Kidney (tissue), 14 donors: ENCODE data around the gene EMILIN3. TPM values are rescaled to one million over a fixed set of nuclear protein-coding genes. Genes with fewer than 3 reads are reported as not detected.

Experiments
- DNase-seq, 5 donors: peaks; one replicate each; pipeline ENCODE4 v3.0.0-alpha.2; 2013 to 2020
- FAIRE-seq: peaks from 2 replicates; lab custom pipeline; 2012; peaks lifted over from hg19 to GRCh38; lab: Jason Lieb, UNC
- H3K27ac ChIP-seq, 2 donors: one replicate each; pipeline ENCODE4 v1.7.0; 2013; ENCODE audit warnings: low read depth in 2 of 2, low read length in 2 of 2, inconsistent platforms in 1 of 2
- H3K27me3 ChIP-seq: one replicate; pipeline ENCODE4 v1.7.1; 2013; ENCODE audit warnings: low read length, inconsistent platforms; ENCODE audit not compliant: control insufficient read depth, insufficient read depth
- H3K36me3 ChIP-seq, 3 donors: one replicate each; pipeline versions ENCODE4 v1.7.0 to v1.7.1; 2013; ENCODE audit warnings: low read length in 3 of 3, control low read depth in 1 of 3, inconsistent platforms in 1 of 3; ENCODE audit not compliant: insufficient read depth in 3 of 3, control insufficient read depth in 2 of 3
- H3K4me1 ChIP-seq, 3 donors: one replicate each; pipeline versions ENCODE4 v1.7.0 to v1.7.1; 2013; ENCODE audit warnings: low read length in 3 of 3, inconsistent platforms in 1 of 3, low read depth in 1 of 3; ENCODE audit not compliant: control insufficient read depth in 2 of 3, insufficient read depth in 2 of 3
- H3K4me3 ChIP-seq, 3 donors: one replicate each; pipeline versions ENCODE4 v1.7.0 to v1.8.1; 2013; ENCODE audit warnings: low read length in 3 of 3, control low read depth in 1 of 3, inconsistent platforms in 1 of 3
- H3K9ac ChIP-seq, 3 donors: one replicate each; pipeline versions ENCODE4 v1.7.0 to v1.7.1; 2013; ENCODE audit warnings: low read length in 3 of 3, control low read depth in 1 of 3, inconsistent platforms in 1 of 3
- H3K9me3 ChIP-seq, 3 donors: one replicate each; pipeline versions ENCODE4 v1.7.0 to v1.7.1; 2013; ENCODE audit warnings: low read length in 3 of 3, control low read depth in 1 of 3, inconsistent platforms in 1 of 3; ENCODE audit not compliant: control insufficient read depth in 2 of 3, insufficient read depth in 1 of 3
- intact Hi-C: fragments of 100-400 bp; cut with DNase I; formaldehyde crosslinking; loops from one replicate; pipeline ENCODE4 v1.11.1; 2022
- polyA plus RNA-seq: library from polyadenylated mRNA; stranded (reverse); fragments of 350-450 nt; fragmentation: Illumina TruSeq; extraction: RNeasy Lipid Tissue Mini Kit (QIAGEN cat#74804); gene quantifications from one replicate; pipeline ENCODE4 v1.2.3, GENCODE V29; 2014; ENCODE audit warnings: low read depth, low replicate concordance; ENCODE audit not compliant: insufficient read depth
- total RNA-seq: library from RNA; stranded (reverse); fragmentation: NEBNext Ultra II Directional; extraction: Animal tissue kit (Norgen Biotek cat#: 25700); gene quantifications from one replicate; pipeline ENCODE4 v1.2.1, GENCODE V29; 2021
- TF ChIP-seq, protein P1 (sequence below): IDR thresholded peaks from 3 replicates; pipeline ENCODE4 v1.5.1; 2012; ENCODE audit warnings: mild to moderate bottlenecking, moderate library complexity, borderline replicate concordance; ENCODE audit not compliant: insufficient read depth; ENCODE audit errors: extremely low read depth
- donor health status: control.
- donor health status: control.
- donor health status: control.
- donor health status: control.
- donor health status: control.
- donor health status: DM: yes; HTN: yes; CAD: no.
- donor health status: Normal renal cell carcinoma (clear cell type).

Gene EMILIN3
- total and polyA plus RNA-seq, 2 donors from 2014 or later: 0.32 to 0.50 TPM

DNA sequence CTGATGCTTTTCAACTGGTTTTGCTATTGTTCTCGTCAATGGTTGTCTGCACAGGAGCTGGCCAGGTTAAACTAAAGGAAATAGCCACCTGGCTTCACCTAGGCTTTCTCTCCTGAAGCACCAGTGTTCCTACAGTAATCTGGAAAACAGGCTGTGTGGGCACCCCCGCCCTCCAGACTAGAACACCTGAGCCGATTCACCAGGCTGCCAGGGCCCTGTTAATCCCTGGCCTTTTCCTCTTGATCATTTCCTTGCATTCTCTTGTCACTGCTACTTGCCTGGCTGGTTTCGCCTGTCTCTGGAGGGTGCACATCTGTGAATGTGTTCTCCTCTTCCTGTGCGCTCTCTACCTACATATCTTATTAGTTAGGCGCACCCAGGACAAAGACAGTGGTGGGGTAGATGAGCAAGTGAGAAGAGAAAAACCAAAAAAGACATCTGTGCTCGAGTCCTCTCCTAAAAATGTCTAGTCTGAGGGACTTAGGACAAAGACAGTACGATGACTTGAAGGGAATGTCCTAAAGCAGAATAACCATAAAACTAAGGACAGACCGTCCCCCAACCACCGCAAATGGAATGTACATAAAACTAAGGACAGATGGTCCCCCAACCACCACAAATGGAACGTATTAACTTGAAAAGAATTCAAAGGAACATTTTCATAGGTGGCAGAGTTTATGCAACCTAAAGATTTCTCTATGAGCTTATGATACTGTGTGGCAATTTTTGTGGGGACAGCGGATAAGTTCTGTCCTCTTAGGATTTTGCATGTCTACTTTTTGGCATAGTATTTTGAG is 45.9 kb upstream of the EMILIN3 start:
- Histone ChIP-seq H3K4me3 (no peak overlapping the region), H3K27ac (no peak overlapping the region), H3K9ac (no peak overlapping the region), H3K36me3 (peaks cover 17 to 76% (median 36%) of the 10 kb centered on the region in 3 donors), H3K4me1 (no peaks in the 10 kb centered on the region), H3K9me3 (no peaks in the 10 kb centered on the region), H3K27me3 (no peaks in the 10 kb centered on the region)
- intact Hi-C loops: no loop called here
- TF ChIP-seq, protein P1, sequence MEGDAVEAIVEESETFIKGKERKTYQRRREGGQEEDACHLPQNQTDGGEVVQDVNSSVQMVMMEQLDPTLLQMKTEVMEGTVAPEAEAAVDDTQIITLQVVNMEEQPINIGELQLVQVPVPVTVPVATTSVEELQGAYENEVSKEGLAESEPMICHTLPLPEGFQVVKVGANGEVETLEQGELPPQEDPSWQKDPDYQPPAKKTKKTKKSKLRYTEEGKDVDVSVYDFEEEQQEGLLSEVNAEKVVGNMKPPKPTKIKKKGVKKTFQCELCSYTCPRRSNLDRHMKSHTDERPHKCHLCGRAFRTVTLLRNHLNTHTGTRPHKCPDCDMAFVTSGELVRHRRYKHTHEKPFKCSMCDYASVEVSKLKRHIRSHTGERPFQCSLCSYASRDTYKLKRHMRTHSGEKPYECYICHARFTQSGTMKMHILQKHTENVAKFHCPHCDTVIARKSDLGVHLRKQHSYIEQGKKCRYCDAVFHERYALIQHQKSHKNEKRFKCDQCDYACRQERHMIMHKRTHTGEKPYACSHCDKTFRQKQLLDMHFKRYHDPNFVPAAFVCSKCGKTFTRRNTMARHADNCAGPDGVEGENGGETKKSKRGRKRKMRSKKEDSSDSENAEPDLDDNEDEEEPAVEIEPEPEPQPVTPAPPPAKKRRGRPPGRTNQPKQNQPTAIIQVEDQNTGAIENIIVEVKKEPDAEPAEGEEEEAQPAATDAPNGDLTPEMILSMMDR: no peak
- FAIRE-seq (no peak), DNase-seq (no peak)

DNA sequence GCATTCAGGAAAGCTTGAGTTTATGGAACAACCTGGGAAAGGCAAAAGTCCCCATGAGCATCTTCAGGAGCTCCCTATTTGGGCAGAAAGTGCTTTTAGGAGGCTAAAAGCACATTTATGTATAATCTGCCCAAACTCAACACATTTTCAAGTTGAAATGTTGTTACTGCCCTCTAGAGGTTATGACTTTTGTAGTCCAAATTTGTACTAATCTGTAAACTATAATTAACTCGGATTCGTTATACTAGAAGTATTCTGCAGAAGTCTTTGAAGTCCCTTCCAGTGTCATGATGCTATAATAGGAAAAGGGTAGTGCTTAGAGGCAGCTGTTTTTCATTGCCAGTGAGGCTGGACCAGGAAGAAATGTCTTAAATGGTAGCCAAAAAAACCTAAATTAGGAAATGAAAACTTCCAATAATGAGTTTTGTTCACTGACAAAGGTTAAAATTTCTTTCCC is 44.8 kb upstream of the EMILIN3 start:
- TF ChIP-seq, protein P1: peak; percentile 2
- no peak overlapping the region for H3K4me3 ChIP-seq
- DNase-seq: peak in 2 of 5 donors; percentile 27 to 50
- no peak for FAIRE-seq
- H3K9ac ChIP-seq: no peak overlapping the region
- H3K27ac ChIP-seq: no peak overlapping the region
- H3K4me1 ChIP-seq: no peaks in the 10 kb centered on the region
- H3K9me3 ChIP-seq: no peaks in the 10 kb centered on the region
- intact Hi-C loops: no loop called here
- H3K27me3 ChIP-seq: no peaks in the 10 kb centered on the region
- H3K36me3 ChIP-seq: peaks cover 17 to 77% (median 38%) of the 10 kb centered on the region in 3 donors

DNA sequence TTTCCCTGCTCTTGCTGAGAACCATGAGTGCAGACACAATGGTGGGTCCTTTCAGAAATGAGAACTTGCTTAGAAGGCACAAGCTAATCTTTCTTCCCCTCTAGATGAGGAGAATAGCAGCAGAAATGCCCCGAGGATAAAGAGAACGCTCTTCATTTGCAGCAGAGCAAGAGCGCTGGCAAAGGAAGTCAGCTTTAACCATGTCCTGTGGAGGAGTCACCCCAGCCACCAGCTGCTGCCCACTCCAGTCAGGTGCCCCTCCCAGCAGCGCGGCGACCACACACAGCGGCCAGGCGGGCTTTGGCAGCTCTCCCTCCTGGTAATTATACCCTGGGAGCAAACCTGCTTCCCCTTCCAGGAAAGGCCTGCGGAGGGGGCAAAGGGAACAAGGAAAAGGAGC is 42.4 kb upstream of the EMILIN3 start:
- DNase-seq: peak in 4 of 5 donors; percentile 82 to 91 (median 84)
- H3K4me1 ChIP-seq: no peaks in the 10 kb centered on the region
- no peak overlapping the region for H3K9ac ChIP-seq
- no peaks in the 10 kb centered on the region for H3K9me3 ChIP-seq
- H3K27ac ChIP-seq: no peak overlapping the region
- no peak for FAIRE-seq
- H3K27me3 ChIP-seq: no peaks in the 10 kb centered on the region
- H3K36me3 ChIP-seq: peaks cover 10 to 73% (median 27%) of the 10 kb centered on the region in 3 donors
- intact Hi-C loops: no loop called here
- H3K4me3 ChIP-seq: no peak overlapping the region
- TF ChIP-seq, protein P1: no peak
